Stimulated activated memory B cell treated with anti-CD40 and anti-IgM and Interleukin-4, amounts not matched to agents 10 μg/mL and 1 μg/mL and 100 μg/mL, for 72 hours (primary cell): ENCODE measurements around the gene ALDH3B1.

ENCODE experiments used
- ATAC-seq: fragments of 150-1000 bp; cut with Tn5 transposase; 2 replicates; pipeline ENCODE4 v1.10.0; 2021
- H3K27ac Mint-ChIP-seq: one replicate; pipeline ENCODE4 v1.8.0; 2022; ENCODE audit warnings: mild to moderate bottlenecking, mixed read lengths
- H3K27me3 Mint-ChIP-seq: one replicate; pipeline ENCODE4 v1.8.0; 2022; ENCODE audit warnings: mixed read lengths
- H3K36me3 Mint-ChIP-seq: one replicate; pipeline ENCODE4 v1.8.0; 2022; ENCODE audit warnings: mixed read lengths
- H3K4me1 Mint-ChIP-seq: one replicate; pipeline ENCODE4 v1.8.0; 2022; ENCODE audit warnings: mixed read lengths
- H3K4me3 Mint-ChIP-seq: one replicate; pipeline ENCODE4 v1.8.0; 2022; ENCODE audit warnings: mild to moderate bottlenecking, moderate library complexity, mixed read lengths
- H3K9me3 Mint-ChIP-seq: one replicate; pipeline ENCODE4 v1.8.0; 2022; ENCODE audit warnings: mixed read lengths

The ALDH3B1 gene

DNA sequence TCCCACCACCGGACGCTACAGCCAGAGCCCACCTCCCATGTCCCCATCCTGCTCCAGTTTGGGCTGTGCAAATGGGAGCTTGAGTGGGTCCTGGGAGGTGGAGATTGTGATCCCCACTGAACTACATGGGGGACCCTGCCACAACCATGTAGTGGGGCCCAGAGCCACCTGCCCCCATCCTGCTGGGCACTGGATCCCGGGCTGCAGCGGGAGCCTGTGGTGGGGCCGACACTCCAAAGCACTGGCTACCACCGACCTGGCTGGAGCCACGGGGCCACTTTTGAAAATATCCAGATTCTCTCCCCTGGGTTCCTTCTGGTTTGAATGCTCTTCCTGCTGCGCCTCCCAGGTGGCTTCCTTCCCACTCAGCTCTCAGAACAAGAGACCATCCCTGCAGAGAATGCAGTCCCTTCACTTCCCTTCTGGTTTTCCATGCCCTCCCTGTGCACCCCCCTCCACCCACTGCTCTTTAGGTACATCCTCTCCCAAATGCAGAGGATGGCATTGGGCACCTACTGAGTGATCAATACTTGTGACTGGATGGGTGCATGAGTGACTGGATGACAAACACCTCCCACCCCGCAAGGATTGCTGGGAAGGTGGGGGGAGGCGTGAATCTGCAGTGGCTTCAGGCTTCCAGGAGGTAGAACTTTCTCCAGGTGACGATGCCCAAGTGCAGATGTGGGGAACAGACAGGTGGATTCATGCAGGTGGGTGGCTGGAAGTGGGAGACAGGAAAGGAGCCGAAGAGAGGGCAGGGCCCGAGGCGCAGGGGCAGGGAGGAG, 5.4 kb upstream of the ALDH3B1 start:
- Mint-ChIP-seq H3K4me1 (peaks cover 65% of the 10 kb centered on the region), H3K4me3 (peak overlapping the region; percentile 91), H3K27me3 (no peaks in the 10 kb centered on the region), H3K36me3 (no peaks in the 10 kb centered on the region), H3K27ac (peak overlapping the region; percentile 70), H3K9me3 (no peaks in the 10 kb centered on the region)
- no peak for ATAC-seq

DNA sequence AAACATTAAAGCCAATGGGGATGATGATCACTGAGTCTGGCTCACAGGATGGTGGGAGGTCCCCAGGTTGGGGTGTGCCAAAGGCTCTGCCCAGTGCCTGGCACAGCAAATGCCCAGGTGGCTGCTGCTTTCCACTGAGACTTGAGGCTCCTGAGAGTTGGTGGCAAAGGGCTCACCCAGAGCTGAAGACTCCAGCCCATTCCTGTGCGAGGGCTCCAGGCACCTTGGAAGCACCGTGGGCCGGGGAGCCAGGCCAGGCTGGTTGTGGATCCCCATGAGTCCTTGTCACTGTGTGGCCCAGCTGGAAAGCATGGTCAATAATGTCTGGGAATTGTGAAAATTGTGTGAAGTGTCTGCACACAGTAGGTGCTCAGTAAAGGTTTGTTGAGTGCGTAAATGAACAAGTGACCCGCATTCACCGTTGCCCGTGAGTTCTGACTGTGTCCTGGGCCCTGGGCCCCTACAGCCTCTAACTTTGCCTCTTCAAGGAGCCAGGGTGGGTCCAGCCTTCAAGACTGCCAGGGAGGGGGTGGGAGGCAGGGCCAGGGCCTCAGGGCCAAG, 3.4 kb upstream of the ALDH3B1 start:
- no peaks in the 10 kb centered on the region for H3K9me3 Mint-ChIP-seq
- no peak overlapping the region for H3K27ac Mint-ChIP-seq
- no peaks in the 10 kb centered on the region for H3K27me3 Mint-ChIP-seq
- H3K36me3 Mint-ChIP-seq: no peaks in the 10 kb centered on the region
- H3K4me1 Mint-ChIP-seq: peaks cover 67% of the 10 kb centered on the region
- H3K4me3 Mint-ChIP-seq: no peak overlapping the region
- no peak for ATAC-seq

DNA sequence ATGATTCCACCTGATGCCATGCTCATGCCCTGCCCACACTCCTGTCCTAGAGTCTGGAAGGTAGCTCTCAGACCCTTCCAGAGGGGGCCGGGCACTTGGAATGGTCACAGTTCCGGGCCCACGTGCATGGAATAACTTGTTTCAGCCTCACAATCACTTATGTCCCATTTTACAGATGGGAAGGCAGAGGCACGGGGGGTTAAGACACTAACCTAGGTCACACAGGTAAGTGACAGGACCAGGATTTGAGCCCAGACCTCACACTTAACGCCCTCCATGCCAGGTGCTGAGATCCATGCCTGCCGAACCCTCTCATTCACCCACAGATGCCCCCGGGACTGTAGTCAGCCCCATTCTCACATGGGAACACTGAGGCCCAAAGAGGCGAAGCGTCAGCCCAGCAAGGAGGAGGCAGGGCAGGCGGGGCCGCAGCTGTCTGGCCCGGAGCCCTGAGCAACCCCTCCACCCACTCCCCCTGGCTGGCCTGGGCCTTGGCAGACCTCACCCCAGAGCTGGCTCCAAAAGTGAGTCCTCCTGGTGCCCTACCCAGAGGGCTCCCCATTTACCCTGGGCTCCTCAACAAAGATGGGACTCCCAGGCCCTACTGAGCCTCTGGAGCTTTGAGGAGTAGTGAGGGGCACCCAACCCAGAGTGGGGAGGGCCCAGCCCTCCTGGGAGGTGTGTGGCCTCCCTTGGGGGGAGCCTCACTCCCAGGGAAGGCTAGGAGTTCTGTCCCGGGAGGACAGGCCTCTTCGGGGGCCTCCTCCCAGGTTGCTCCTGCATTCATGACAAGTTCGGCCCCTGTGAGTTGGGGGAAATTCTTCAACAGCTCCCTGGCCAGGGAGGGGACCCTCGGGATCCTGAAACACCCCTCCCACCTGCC, 2.4 kb upstream of the ALDH3B1 start:
- no peak for ATAC-seq
- H3K27me3 Mint-ChIP-seq: no peaks in the 10 kb centered on the region
- H3K27ac Mint-ChIP-seq: peak overlapping the region; percentile 73
- H3K36me3 Mint-ChIP-seq: no peaks in the 10 kb centered on the region
- H3K4me1 Mint-ChIP-seq: peaks cover 57% of the 10 kb centered on the region
- no peaks in the 10 kb centered on the region for H3K9me3 Mint-ChIP-seq
- no peak overlapping the region for H3K4me3 Mint-ChIP-seq

DNA sequence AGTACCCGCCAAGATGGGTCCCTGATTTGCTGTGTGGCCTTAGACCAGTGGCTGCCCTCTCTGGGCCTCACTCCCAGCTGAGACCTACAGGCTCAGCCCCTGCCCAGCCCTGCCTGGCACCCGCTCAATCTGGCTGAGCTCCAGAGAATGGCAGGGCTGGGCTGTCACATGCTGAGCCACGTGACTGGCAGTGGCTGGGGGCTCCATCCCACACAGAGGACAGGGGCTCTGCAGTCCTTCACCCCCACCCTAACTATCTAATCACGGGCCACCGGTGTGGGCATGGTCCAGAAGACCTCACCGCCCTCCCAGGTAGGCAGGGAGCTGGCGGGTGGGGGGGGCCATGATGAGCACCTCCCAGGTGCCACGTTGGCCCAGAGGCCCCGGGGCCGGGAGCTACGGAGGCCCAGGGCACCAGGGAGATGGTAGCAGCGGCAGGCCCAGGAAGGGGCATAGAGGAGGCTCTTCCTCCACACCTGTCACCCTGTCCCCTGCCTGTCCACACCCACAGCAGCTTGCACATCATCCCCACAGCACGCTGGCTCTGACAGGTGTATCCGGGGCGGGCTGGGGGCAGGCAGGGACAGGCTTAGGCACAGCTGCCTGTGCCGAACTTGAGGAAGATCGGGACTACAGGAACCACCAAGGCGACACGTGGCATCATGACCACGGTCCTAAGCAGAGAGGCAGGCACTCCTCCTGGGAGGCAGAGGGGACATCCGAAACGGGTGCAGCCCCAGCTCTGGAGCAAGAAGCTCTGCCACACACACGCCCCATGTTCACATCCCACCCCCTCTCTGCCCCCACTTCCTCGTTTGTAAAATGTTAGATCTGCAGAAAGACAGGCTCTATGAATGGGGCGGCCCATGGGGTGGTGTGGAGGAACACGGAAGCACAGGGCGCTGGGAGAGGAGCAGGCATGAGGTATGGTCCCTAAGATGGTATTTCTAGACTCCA, 1.5 kb upstream of the ALDH3B1 start:
- no peaks in the 10 kb centered on the region for H3K9me3 Mint-ChIP-seq
- peak; percentile 17 for ATAC-seq
- peaks cover 53% of the 10 kb centered on the region for H3K4me1 Mint-ChIP-seq
- peak overlapping the region; percentile 28 for H3K4me3 Mint-ChIP-seq
- peak overlapping the region; percentile 73 for H3K27ac Mint-ChIP-seq
- H3K36me3 Mint-ChIP-seq: no peaks in the 10 kb centered on the region
- H3K27me3 Mint-ChIP-seq: no peaks in the 10 kb centered on the region

DNA sequence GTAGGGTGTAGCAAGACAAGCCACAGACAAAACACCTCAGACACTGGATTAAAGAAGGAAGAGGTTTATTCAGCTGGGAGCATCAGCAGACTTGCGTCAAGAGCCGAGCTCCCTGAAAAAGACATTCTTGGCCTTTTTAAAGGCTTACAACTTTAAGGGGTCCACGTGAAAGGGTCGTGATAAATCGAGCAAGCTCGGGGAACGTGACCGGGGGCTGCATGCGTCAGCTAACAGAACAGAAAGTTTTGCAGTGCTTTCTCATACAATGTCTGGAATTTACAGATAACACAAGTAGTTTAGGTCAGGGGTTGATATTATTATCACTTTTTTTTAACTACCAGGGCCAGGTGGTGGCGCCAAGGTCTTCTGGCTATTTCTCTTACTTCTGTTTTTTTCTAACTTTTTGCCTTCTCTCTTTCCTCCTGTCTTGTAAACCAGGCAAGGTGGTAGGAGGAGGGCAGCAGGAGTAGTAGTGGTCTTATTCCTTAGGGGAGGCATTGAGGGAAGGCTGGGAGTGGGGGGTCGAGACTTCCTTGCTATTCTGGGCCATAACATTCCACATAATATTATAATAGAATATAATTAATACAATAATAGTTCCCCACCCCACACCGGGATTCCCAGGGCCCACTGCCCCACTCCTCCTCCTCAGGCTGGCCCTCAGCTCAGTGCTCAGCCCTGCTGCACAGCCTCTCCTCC, 587 bp upstream of the ALDH3B1 start:
- ATAC-seq: no peak
- Mint-ChIP-seq H3K27me3 (no peaks in the 10 kb centered on the region), H3K27ac (peak overlapping the region; percentile 73), H3K36me3 (no peaks in the 10 kb centered on the region), H3K9me3 (no peaks in the 10 kb centered on the region), H3K4me1 (peaks cover 48% of the 10 kb centered on the region), H3K4me3 (peak overlapping the region; percentile 47)

DNA sequence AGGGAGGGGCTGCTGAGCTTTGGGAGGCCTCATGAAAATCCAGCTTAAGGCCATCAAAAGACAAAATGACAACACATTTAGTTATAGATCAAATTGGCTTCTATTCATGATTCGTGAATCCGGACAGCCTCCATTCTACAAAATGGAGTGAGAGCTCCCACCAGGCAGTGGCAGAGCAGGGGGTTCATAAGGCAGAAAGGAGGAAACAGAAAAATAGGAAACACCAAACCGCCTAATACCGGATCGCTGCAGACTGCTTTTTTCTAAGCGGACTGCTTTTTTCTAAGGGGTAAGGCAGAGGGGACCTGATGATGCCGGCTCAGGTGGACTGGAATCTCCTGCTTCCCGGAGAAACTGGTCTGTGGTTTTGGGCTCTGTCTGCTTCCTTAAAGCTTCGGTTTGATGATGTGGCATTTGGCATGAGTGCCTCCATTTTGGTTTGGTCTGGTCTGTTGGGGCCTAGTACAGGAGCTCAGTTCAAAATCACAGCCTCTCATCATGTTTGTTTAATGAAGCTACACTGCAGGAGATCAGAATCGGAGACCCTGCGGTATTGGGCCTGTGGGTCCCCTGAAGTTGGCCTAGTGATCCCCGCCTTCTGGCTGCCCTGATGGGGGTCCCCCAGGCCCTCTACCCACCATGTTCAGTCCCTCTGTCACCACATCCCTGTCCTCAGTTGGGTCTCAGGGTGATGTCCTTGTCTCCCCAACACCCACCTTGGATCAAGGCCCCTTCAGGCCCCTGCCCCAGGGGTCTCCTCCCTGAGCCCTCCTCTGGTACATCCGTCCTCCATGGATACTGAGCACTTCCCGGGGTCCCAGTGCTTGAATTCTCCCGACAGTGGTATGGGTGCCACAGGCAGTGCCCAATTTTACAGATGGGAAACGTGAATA, 1.2 kb downstream of the ALDH3B1 start:
- Mint-ChIP-seq H3K36me3 (no peaks in the 10 kb centered on the region), H3K4me1 (peaks cover 30% of the 10 kb centered on the region), H3K4me3 (no peak overlapping the region), H3K27me3 (no peaks in the 10 kb centered on the region), H3K27ac (peak overlapping the region; percentile 73), H3K9me3 (no peaks in the 10 kb centered on the region)
- ATAC-seq: no peak

DNA sequence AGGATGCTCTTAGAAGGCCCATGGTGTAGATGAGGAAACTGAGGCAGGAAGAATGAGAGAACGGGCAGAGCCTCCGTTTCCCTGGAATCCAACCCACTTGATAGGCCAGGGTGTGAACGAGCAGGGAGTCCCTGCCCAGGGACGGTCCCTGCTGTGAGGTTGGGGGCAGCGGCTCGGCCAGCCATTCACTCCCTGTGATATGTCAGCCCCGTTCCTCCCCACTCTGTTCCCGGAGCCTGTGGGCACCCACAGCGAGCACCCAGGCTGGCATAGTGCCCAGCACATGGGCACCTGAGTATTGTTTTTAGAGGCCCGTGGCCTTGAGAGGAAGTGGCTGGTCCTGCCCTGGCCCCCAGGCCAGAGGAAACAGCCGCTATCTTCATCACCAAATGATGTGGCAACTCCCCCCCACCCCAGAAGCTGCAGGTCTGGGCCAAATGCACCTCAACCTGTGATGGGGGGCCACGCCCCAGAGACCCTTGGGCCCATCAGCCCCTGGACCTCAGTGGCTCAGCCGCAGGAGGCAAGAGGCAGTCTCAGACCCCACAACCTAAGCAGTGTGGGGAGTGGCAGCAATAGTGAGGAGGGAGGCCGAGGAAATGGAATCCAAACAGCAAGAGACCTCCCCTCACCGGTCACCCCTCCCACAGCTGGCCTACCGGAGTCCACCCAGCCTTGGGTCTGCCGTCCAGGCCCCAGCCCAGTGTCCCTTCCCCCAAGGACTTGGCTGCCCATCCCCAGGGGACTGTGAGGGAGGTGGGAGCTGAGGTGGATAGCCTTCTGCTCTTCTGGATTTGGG, 2.1 kb downstream of the ALDH3B1 start:
- Mint-ChIP-seq H3K9me3 (no peaks in the 10 kb centered on the region), H3K4me1 (peaks cover 32% of the 10 kb centered on the region), H3K36me3 (no peaks in the 10 kb centered on the region), H3K4me3 (no peak overlapping the region), H3K27me3 (no peaks in the 10 kb centered on the region), H3K27ac (peak overlapping the region; percentile 5)
- ATAC-seq: no peak

DNA sequence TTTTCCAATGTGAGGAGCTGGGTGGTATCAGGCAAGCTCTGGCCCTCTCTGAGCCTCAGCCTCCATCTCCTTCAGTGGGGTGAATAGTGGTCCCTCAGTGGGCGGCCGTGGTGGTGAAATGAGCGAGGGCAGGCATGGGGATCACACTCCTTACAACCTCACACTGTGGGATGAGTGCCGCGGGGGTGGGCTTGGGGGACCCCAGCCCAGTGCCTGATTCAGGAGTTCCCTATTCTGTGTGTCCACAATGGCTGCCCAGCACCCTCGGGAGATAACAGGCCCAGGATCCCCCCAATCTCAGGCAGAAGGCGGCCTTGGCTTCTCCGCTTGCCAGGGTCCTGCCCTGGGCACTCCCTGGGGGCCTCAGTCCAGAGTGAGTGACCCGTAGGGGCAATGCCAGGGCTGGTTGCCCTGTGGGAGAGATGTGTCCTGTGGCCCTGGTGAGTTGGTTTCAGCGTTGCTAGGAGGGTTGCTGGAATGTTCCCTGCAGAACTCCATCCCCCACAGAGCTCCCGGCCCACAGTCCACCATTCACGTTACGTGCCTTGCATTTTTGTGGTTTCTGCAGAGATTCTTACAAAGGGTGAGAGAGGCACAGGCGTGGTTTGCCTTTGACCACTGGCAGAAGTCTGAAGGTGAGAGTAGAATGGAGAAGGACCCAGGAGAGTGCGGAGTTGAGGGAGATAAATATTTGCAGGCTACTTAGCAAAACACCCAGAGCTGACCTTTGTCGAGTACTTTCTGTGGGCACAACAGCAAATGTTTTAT, 2.9 kb downstream of the ALDH3B1 start:
- no peaks in the 10 kb centered on the region for H3K27me3 Mint-ChIP-seq
- peaks cover 32% of the 10 kb centered on the region for H3K4me1 Mint-ChIP-seq
- no peaks in the 10 kb centered on the region for H3K9me3 Mint-ChIP-seq
- no peak for ATAC-seq
- H3K27ac Mint-ChIP-seq: no peak overlapping the region
- no peaks in the 10 kb centered on the region for H3K36me3 Mint-ChIP-seq
- no peak overlapping the region for H3K4me3 Mint-ChIP-seq

DNA sequence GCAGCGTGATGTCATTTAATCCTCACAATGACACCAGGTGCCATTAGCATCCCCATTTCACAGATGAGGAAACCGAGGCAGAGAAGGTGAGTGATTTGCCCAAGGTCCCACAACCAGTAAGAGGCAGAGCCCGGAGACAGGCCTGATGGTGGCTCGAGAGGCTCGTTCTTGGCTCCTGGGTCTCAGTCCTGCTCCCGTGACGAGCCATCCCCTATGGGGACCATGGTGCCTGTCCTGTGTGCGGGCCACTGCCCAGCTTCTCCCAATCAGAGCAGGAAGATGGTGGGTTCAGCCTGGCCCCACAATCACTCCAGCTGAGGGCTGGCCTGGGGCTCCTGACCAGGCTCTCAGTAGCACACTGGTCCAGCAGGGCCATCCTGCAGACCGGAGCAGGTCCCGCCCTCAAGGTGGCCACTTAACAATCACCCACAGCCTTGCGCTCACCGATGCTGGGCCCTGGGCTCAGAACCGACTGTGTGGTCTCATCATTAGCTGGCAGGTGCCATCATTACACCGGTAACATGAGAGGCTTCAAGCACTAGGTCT, 3.6 kb downstream of the ALDH3B1 start:
- Mint-ChIP-seq H3K4me1 (peaks cover 30% of the 10 kb centered on the region), H3K36me3 (no peaks in the 10 kb centered on the region), H3K27ac (no peak overlapping the region), H3K9me3 (no peaks in the 10 kb centered on the region), H3K4me3 (no peak overlapping the region), H3K27me3 (peaks cover under 1% of the 10 kb centered on the region)
- no peak for ATAC-seq

DNA sequence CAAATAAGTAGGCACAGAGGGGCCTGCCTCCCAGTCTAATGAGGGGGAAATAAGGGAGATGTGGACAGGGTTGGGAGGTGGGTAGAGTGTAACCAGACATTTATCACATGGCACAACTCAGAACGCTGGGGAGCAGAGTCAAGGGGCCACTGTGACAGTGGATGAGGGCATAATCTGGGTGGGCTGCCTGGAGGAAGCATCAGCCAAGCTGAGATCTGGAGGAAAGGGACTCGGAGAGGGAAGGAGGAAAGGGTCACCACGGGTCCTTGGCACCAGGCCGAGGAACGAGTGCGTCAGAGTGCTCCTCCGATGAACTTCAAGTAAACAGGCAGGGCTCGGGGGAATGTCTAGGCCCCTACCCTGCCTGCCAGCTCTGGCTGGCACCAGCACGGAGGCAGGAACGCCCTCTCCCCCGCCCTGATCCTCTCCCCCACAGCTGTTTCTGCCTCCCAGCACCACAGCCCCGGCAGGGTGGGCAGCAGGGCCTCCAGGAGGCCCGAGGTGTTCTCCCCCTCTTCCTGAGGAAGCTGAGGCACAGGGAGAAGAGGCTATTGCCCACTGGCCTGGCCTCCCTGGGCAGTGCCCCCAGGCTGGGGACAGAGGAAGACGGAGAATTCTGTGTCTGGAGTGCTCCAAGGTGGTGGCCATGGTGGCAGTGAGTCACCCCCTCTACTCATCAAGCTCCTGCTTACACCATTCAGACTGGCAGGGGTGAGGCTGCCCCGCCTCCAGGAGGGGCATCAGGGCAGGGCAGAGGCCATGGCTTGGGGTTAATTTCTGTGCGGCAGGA, 4.2 kb downstream of the ALDH3B1 start:
- H3K27me3 Mint-ChIP-seq: peaks cover 7% of the 10 kb centered on the region
- H3K36me3 Mint-ChIP-seq: no peaks in the 10 kb centered on the region
- H3K4me3 Mint-ChIP-seq: no peak overlapping the region
- H3K4me1 Mint-ChIP-seq: peaks cover 23% of the 10 kb centered on the region
- no peak for ATAC-seq
- H3K9me3 Mint-ChIP-seq: no peaks in the 10 kb centered on the region
- H3K27ac Mint-ChIP-seq: no peak overlapping the region

DNA sequence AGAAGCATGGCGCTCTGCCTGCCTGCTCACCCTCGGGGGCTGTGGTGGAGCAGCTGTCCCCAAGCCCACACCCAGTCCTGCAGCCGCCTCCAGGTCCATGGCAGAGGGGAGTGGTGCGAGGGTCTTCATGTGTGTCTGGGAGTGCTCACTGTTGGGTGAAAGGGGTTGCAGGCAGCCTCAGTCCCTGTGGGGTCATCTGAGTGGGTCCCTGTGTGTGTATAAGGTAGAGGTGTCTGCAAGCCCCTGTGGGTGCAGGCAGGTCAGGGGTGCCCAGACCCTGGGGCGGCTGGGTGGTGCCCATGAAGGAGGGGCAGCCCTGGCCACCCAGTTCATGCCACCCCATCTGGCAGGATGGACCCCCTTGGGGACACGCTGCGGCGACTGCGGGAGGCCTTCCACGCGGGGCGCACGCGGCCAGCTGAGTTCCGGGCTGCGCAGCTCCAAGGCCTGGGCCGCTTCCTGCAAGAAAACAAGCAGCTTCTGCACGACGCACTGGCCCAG, 4.9 kb downstream of the ALDH3B1 start:
- no peak overlapping the region for H3K4me3 Mint-ChIP-seq
- H3K27me3 Mint-ChIP-seq: peaks cover 13% of the 10 kb centered on the region
- no peaks in the 10 kb centered on the region for H3K9me3 Mint-ChIP-seq
- no peaks in the 10 kb centered on the region for H3K36me3 Mint-ChIP-seq
- H3K27ac Mint-ChIP-seq: no peak overlapping the region
- no peak for ATAC-seq
- peaks cover 16% of the 10 kb centered on the region for H3K4me1 Mint-ChIP-seq
